HL-60/S4 treated with retinoic acid at 250 ng/mL for 4 days and 3 days (cell line): Measurements from ENCODE around the gene TMEM143.

ENCODE experiments used
- in situ Hi-C: fragments of 300-500 bp; cut with MboI; formaldehyde crosslinking; loops from 2 replicates; pipeline ENCODE4 v1.7.0; 2022; ENCODE audit warnings: low sequenced_read_pairs

Gene TMEM143

DNA sequence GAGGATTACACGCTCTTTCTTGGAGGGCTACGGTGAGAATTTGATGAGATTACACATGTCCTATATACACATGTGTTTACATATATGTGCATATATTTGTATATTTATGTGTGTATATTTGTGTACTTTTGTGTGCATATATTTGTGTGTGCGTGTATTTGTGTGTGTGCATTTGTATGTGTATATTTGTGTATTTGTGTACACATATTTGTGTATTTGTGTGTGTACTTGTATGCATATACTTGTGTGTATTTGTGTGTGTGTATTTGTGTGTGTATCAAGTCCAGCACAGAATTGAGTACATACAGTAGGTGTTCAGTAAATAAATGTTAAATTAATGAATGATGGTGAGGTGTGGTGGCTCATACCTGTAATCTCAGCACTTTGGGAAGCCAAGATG is 1.8 kb downstream of the TMEM143 start:
- in situ Hi-C loops = no loop called here

DNA sequence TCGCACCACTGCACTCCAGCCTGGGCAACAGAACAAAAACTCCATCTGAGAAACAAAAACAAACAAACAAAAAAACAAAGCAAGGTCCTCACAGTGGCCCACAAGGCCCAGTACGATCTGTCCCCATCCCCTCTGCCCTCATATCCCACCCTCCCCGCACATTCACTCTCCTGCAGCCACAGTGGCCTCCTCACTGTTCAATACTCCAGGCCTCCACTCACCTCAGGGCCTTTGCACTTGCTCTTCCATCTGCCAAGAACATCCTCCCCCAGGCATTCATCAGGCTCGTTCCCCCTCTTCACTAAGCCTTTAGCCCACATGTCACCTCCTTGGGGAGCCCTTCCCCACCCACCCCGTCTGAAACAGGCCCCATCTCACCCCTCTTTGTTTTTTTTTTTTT is 4.6 kb downstream of the TMEM143 start:
- in situ Hi-C loops = no loop called here

DNA sequence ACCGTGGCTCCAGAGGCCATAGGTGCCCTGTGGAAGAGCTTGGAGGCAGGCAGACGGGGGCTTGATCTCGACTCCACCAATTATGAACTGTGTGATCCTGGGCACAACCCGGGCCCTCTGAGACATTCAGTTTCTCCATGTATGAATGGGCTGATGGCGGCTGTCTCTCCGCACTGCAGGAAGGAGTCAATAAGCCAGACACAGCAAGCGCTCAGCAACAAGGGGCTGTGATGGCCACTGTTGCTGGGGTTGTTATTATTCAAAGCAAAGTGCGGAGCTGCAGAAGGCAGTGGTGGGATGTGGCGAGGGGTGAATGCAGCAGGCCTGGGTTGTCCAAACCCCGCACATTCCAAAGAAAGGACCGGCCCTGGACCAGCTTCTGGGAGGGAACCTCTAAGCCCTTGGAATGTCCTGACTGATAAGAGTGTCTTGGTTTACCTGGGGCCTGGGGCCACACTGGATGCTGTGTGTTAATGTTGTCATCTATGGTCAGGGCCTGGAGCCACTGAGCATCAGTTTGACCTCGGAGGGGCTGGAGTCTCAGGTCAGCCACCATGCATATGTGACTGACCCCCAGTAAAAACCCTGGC is 8.3 kb downstream of the TMEM143 start:
- in situ Hi-C loops = no loop called here

DNA sequence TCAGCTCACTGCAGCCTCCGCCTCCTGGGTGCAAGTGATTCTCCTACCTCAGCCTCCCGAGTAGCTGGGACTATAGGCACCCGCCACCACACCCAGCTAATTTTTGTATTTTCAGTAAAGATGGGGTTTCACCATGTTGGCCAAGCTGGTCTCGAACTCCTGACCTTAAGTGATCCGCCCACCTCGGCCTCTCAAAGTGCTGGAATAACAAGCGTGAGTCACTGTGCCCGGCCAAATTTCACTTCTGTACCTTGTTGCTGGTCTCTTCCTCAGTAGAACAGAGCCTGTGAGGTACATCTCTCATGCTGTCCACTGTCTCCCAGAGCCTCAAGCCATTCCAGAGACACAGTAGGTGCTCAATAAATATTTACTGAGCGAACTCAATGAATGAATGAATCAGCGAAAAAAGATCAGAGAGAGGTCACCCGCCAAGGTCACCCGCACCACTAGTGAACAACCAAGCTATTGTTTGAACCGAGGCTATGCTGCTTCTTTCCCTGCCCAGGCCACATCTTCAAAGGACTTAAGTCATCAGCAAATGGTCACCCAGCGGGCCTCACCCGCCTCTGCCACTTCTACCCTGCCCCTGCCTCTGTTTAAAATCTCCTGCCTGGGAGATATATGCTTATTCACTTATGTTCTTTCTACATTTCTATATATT is 9.3 kb downstream of the TMEM143 start:
- in situ Hi-C loops = no loop called here

DNA sequence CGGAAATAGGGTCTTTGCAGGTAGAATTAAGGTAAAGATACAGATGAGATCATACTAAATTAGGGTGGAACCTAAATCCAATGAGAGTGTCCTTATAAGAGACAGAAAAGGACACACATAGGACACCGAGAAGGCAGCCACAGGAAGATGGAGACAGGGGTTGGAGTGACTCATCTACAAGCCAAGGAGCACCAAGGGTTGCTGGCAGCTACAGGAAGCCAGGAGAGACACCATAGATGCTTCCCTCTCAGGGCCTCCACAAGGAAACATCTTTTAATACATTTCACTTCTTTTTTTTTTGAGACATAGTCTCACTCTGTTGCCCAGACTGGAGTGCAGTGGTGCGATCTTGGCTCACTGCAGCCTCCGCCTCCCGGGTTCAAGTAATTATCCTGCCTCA is 10.1 kb downstream of the TMEM143 start:
- in situ Hi-C loops = no loop called here

DNA sequence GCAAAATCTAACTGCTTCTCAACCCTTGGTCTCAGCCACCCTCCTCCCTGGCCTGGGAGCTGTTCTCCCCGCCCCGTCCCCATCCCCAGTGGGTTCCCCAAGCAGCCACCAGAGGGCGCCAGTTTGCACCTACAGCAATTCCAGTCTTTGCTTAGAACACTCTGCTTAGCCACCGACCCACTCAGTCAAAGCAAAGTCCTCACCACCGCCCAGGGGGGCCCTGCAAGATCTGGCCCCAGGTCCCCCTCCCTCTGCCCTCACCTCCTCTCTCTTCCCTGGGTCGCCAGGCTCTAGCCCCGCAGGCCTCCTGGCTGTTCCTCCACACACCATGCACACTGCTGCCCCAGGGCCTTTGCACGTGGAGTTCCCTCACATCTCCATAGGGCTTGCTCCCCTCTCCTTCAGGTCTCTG is 12.4 kb downstream of the TMEM143 start:
- in situ Hi-C loops = no loop called here

DNA sequence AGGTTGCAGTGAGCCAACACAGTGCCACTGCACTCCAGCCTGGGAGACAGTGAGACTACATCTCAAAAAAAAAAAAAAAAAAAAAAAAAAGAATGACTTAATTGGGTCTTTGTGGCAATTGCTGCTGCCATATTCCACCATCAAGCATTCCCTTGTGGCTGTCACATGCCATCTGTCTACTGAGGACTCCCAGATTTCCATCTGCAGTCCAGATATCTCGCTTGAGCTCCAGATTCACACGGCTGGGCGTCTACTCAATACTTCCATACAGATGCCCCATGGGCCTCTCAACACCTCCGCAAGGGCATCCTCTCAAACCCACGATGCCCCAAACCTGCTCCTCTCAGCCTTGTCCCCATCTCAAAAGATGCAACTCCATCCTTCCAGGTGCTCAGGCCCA is 12.9 kb downstream of the TMEM143 start:
- in situ Hi-C loops = no loop called here

DNA sequence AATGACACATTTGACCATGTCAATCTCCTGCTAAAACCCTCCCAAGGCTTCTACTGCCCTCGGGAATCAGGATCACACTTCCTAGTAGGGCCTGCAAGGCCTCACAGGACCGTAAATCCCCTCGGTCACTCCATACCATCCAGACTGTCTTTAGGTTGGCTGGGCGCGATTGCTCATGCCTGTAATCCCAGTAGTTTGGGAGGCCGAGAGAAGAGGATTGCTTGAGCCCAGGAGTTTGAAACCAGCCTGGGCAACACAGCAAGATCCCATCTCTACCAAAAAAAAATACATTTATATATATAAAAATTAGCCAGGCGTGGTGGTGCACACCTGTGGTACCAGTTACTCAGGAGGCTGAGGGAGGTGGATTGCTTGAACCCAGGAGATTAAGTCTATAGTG is 15.0 kb downstream of the TMEM143 start:
- in situ Hi-C loops = no loop called here

DNA sequence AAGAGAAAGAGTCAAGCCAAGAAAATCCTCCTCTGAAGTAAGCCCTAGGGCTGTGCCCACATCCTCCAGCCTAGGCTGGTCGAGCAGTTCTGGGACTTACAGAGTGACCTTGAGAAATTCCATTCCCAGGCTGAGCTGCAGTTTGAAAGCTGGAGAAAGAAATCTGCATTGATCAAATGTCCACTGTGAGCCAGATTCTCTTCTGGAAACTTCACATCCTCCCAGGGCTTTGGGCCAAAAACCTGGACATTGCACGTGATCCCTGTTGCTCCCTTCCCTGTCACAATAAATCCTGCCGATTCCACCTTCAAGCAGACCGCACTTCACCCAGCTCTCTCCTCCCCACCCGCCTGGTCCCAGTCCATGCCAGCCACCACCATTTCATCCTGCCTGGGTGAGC is 15.7 kb downstream of the TMEM143 start:
- in situ Hi-C loops = no loop called here

DNA sequence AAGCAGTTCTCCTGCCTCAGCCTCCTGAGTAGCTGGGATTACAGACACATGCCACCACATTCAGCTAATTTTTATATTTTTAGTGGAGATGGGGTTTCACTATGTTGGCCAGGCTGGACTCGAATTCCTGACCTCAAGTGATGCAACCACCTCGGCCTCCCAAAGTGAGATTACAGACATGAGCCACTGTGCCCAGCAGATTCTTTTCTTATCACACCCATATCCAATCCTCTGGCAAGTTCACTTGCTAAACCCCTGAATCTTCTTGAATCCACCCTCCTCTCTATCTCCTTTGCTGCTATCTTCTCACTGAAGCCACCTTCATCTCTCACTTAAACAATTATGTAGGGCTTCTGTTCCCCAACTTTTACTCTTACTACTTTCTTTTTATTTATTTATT is 17.5 kb downstream of the TMEM143 start:
- in situ Hi-C loops = no loop called here

DNA sequence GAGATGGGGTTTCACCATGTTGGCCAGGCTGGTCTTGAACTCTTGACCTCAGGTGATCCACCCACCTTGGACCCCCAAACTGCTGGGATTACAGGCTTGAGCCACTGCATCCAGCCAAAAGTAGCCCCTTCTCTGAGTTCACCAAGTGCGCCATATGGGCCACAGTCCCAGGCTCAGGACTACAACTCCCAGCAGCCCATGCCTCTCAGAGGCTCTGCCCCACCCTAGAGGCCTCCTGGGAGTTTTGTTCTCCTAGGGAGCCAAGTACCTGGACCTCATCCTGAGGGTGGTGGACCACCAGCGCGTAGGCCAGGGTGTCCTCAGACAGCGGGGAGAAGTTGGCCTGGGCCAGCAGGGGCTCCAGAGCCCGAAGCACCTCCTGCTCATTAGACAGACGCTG is 18.8 kb downstream of the TMEM143 start:
- in situ Hi-C loops = no loop called here

DNA sequence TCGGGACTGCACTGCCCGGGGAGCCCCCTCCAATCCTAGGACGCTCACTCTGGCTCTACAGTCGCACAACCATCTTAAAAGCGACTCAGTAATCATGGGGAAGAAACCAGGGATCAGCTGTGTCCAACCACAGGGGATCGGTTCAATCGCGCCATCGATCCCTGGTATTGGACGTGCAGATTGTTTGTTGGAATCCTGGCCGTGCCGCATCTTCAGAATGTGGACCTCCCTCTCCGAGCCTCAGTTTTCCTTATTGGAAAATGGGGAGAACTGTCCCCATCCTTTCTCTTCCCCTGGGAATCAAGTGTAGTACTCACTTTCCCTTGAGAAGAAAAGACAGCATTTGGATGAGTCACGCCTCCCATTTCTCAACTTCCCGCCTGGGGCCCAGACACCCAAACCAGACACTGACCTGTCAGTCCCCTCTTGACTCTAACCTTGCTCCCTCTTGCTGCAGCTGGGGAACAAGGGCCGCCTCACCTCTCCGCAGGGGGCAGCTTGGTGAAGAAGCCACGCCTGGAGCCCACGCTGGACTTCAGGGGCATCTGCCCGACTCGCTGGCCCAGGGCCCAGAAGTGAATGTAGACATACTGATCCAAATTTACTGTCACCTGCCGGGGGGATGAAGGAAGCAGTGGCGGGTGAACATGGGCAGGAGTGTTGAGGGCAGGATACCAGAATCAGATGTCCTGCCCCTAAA is 20.7 kb downstream of the TMEM143 start:
- in situ Hi-C loops = no loop called here

DNA sequence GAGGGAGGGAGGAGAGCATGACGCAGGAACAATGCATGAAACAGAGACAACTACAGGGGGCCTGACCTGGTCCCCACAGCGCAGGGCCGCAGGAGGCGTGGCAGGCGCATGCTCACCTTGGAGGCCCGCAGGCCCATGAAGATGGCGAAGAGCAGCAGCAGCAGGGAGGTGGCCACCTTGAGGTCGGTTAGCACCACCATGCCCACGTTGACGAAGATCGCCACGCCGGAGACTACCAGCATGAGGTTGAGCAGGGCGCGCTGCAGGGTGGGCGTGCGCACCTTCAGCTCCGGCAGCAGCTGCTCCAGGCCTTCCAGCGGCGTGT is 21.4 kb downstream of the TMEM143 start:
- in situ Hi-C loops = no loop called here

DNA sequence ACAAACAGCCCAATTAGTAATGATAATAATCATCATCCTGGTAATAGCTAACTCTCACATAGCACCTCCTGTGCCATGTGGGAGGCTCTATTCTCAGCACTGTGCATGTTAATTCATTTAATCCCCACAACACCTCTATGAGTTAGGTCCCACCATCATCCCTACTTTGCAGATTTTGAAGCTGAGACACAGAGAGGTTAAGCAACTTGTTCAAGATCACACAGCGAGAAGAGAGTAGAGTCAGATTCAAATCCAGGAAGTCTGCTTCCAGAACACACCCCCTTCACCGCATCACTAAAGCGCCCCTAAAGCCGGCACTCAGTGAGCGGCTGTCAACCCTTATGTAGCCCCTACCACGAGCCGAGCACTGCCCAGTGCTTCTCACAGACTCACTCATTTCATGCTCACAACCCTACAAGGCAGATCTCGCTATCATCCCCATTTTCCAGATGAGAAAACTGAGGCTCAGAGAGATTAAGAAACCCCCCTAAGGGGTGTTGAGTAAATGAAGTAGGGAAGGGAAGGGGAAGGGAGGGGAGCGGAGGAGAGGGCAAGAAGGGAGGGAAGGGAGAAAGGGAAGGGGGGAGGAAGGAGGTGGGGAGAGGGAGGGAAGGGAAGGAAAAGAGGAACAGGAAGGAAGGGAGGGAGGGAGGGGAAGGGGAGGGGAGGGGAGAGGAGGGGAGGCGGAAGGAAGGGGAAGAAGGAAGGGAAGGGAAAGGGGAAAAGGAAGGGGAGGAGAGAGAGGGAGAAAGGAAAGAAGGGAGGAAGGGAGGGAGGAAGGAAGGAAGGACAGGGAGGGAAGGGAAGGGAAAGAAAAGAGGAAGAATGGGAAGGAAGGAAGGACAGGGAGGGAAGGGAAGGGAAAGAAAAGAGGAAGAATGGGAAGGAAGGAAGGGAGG is 22.0 kb downstream of the TMEM143 start:
- in situ Hi-C loops = no loop called here

DNA sequence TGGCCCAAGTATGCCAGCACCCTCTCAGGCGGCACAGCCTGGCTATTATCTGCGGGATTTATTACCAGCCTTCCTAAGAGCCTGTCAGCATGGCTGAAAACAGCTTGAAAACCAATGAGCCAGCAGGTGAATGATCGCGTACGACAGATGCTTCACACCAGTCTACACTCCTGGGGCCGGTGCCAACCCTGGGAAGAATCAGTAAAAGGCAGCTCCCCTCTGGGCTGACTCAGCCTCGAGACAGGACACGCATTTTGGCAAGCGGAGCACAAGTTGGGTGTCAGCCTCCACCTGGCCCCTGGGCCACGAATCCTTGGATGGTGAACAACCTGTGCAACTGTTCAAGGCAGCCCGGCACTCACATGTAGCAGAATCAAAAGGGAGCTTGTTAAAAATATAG is 22.7 kb downstream of the TMEM143 start:
- in situ Hi-C loops = no loop called here

DNA sequence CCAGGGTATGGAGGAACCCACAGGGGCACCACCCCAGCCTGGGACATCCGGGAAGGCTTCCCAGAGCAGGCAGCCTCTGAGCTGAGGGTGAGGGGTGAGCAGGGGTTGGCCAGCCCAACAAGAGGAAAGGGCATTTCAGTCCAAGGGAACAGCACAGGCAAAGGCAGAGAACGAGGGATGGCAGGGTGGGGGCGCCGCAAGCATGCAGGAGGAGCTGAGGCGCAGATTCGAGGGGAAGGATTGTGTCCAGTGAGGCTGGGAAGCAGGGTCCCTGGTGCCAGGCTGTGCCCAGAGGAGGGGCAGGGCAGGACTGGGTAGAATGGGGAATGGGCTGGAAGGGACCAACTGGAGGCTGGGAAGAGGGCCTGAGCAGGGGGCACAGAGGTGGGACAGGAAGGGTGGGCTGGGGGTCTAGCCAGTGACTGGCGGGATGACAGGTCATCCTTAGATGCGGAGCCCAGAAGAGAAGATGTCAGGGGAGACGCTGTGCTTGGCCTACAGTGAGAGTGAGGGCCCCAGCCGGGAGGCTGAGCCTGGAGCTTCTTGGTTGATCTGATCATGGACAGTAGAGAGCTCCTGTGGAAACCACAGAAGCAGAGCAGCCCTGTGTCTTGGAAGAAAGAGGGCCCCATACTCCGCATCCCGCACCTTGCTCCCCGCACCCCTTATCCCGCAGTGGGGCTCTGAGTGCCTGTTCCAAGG is 24.8 kb downstream of the TMEM143 start:
- in situ Hi-C loops = loop anchor here (10.0 kb wide), 1 partner anchor 246 kb away; no protein-coding TSS in a partner anchor

DNA sequence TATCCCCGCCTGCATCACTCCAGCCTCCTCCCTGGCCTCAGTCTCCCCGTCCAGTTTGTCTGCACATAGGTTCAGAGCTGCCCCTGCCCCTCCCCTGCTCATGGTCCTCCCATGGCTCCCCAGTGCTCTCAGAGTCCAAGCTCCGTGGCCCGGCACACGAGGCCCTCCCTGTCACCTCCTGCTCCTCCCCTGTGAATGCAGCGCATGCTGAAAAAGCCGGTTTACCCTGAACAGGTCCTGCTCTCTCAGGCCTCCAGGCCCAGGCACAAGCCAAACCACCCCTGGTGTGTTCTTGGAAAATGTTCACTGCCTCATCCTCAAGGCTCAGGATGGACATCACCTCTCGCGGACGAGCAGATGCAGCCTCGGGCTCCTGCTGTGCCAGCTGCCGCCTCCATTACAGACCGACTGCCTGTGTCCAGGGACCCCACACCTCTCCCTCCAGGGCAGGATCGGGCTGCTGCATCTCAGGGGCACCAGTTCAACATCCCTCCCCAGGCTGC is 25.4 kb downstream of the TMEM143 start:
- in situ Hi-C loops = loop anchor here (10.0 kb wide), 1 partner anchor 246 kb away; no protein-coding TSS in a partner anchor

DNA sequence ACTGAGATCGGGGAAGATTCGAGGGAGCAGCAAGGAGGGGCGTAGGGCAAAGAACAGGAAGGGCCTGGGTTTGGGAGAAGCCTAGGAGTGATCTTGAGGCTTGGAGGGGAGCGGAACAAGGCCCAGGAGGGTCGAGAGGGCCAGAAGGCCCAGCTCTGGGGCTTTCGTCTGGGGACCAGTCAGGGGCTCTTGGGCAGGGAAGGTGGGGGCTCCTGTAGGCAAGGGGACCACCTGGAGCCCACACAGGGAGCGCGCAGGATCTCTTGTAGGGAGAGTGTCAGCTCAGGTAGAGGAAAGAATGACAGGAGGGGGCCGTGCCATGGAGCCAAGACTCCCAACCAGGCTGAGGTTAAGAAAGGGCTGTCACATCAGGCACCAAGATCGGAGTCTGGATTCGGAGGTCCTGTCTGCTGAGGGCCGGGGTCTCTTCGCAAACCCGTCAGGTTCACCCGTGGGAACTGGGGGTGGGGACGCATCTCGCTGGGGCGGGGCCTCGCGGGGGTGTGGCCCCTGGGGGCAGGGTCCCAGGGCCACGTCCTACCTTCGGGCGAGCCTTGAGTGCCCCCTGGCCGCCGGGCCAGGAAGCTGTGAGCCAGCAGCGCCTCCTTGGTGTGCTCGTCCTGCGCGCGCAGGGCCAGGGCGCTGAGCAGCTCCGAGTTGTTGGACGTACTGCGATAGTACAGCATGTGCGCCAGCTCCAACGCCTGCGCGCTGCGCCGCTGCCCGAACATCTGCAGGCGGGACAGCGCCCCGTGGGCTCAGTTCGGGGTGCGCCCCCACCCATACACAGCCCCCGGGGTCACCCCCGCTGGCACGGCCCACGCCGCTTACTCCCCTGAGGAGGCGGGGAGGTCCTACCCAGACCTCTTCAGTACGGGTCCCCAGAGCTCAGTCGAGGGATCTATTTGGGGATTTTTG is 30.0 kb downstream of the TMEM143 start:
- in situ Hi-C loops = loop anchor here (10.0 kb wide), 1 partner anchor 251 kb away; no protein-coding TSS in a partner anchor

DNA sequence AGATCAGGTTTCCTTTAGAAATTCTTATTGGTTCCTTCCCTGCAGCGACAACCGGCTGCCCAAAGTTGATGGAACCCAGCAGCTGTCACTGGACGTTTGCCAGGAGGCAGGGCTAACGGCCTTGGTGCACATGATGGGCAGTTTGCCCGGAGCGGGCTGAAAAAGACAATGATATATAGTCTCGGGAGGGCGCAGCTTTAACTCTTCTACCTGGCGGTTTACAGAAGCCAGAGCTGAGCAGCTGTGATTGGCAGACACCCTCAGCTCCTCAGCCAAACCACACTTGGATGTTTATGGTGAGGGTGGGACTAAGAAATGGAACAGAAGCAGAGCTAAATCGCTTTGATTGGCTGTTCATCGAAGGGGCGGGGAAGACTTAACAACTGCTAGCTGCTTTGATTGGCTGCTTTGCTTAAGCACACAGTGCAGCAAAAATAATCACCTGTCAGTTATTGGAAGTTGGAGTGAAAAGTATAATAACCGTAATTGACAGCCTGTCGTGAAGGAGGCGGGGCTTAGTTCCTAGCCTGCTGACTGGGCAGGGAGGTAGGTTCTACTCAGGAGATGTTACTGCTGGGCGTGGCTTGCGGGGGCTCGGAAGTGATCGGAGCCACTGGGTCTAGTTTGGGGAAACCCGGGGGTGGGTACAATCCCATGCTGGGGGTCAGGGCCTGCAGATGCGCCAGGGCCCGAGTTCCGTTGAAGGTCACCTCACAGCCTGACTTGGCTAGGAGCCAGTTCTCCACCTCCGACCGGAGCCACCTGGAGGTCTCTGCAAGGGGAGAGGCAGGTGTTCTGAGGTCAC is 30.9 kb downstream of the TMEM143 start:
- in situ Hi-C loops = loop anchor here (10.0 kb wide), 1 partner anchor 252 kb away; no protein-coding TSS in a partner anchor
